Mesendoderm (in vitro differentiated cells): ENCODE results near the gene RPTN.

Source experiments
- DNase-seq: peaks from one replicate; pipeline ENCODE4 v3.0.0; 2013
- H2AK5ac ChIP-seq: 2 replicates; pipeline ENCODE4 v1.6.1; 2013; ENCODE audit warnings: low read length, inconsistent platforms
- H2BK120ac ChIP-seq: 2 replicates; pipeline ENCODE4 v1.6.1; 2013; ENCODE audit warnings: low read depth, mild to moderate bottlenecking, low read length, moderate library complexity, mixed read lengths
- H2BK15ac ChIP-seq: replicated peaks from 2 replicates; pipeline ENCODE4 v1.6.1; 2013; ENCODE audit warnings: low read depth, mild to moderate bottlenecking, moderate library complexity
- H2BK5ac ChIP-seq: 2 replicates; pipeline ENCODE4 v1.6.1; 2013; ENCODE audit warnings: low read length, inconsistent platforms
- H3K18ac ChIP-seq: 2 replicates; pipeline ENCODE4 v1.6.1; 2013; ENCODE audit warnings: mild to moderate bottlenecking, low read length, mixed read lengths
- H3K23ac ChIP-seq: one replicate; pipeline ENCODE4 v1.6.1; 2013; ENCODE audit warnings: low read length
- H3K27ac ChIP-seq: 2 replicates; pipeline ENCODE4 v1.5.1; 2013; ENCODE audit warnings: low read depth, mild to moderate bottlenecking, inconsistent platforms, low read length, moderate library complexity
- H3K27me3 ChIP-seq: 2 replicates; pipeline ENCODE4 v1.6.1; 2013; ENCODE audit warnings: low read length, control low read depth, mild to moderate bottlenecking, inconsistent platforms; ENCODE audit not compliant: insufficient read depth, poor library complexity
- H3K36me3 ChIP-seq: 2 replicates; pipeline ENCODE4 v1.6.1; 2013; ENCODE audit warnings: low read length, inconsistent platforms; ENCODE audit not compliant: control insufficient read depth, insufficient read depth
- H3K4ac ChIP-seq: one replicate; pipeline ENCODE4 v1.6.1; 2013; ENCODE audit warnings: low read depth, mild to moderate bottlenecking, low read length, moderate library complexity
- H3K4me1 ChIP-seq: 2 replicates; pipeline ENCODE4 v1.6.1; 2013; ENCODE audit warnings: low read depth, low read length, inconsistent platforms; ENCODE audit not compliant: control insufficient read depth
- H3K4me2 ChIP-seq: 2 replicates; pipeline ENCODE4 v1.6.1; 2013; ENCODE audit warnings: low read length
- H3K4me3 ChIP-seq: 2 replicates; pipeline ENCODE4 v1.5.1; 2013; ENCODE audit warnings: mild to moderate bottlenecking, low read length
- H3K56ac ChIP-seq: one replicate; pipeline ENCODE4 v1.6.1; 2013; ENCODE audit warnings: low read length
- H3K79me1 ChIP-seq: 2 replicates; pipeline ENCODE4 v1.6.1; 2013; ENCODE audit warnings: low read length, inconsistent platforms
- H3K79me2 ChIP-seq: 2 replicates; pipeline ENCODE4 v1.6.1; 2013; ENCODE audit warnings: mild to moderate bottlenecking, low read length; ENCODE audit not compliant: control insufficient read depth, insufficient read depth
- H3K9ac ChIP-seq: 2 replicates; pipeline ENCODE4 v1.6.1; 2013; ENCODE audit warnings: low read length, inconsistent platforms
- H4K5ac ChIP-seq: one replicate; pipeline ENCODE4 v1.6.1; 2013; ENCODE audit warnings: low read length
- H4K8ac ChIP-seq: one replicate; pipeline ENCODE4 v1.6.1; 2013; ENCODE audit warnings: low read depth, mild to moderate bottlenecking, control low read depth, low read length, moderate library complexity
- WGBS: extraction: QIAGEN DNeasy Blood & Tissue Kit; methylation state at CpG from one replicate; pipeline ENCODE4 v1.1.7; 2013; ENCODE audit warnings: low lambda C conversion rate, missing lambda C conversion rate; ENCODE audit not compliant: insufficient coverage; ENCODE audit errors: extremely low coverage; 5-methylcytosine and 5-hydroxymethylcytosine counted together

Gene RPTN

DNA sequence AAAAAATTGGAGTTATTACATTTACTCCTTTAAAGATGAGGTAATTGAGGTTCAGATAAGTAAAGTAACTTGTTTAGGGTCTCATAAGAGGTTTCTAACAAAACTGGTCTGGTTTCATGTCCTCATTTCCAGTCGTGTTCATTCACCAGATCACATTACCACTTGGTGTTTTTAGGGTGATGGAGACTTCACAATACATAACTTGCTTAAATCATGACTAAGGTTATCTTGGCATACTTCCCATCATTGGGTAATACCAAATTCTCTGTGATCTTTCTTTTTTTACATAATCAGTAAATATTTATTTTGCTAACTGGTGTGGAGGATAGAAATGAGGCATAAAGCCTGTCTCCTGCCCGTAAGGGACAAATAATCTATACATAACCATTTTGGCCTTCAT lies 31.6 kb upstream of the RPTN start:
- H3K36me3 ChIP-seq, result no peaks in the 10 kb centered on the region
- no peak overlapping the region for H2BK120ac ChIP-seq
- no peak overlapping the region for H2BK5ac ChIP-seq
- H4K8ac ChIP-seq, result no peak overlapping the region
- H3K56ac ChIP-seq, result no peak overlapping the region
- H3K79me1 ChIP-seq, result no peaks in the 10 kb centered on the region
- no peaks in the 10 kb centered on the region for H3K79me2 ChIP-seq
- H2BK15ac ChIP-seq, result no peak overlapping the region
- H3K23ac ChIP-seq, result no peak overlapping the region
- no peak overlapping the region for H2AK5ac ChIP-seq
- no peak overlapping the region for H3K4me3 ChIP-seq
- no peak overlapping the region for H3K9ac ChIP-seq
- H3K4ac ChIP-seq, result no peak overlapping the region
- H3K27ac ChIP-seq, result no peak overlapping the region
- no peaks in the 10 kb centered on the region for H3K27me3 ChIP-seq
- H3K18ac ChIP-seq, result no peak overlapping the region
- no peak for DNase-seq
- WGBS, result no CpG with 5 or more reads among the region's 2 CpGs
- no peak overlapping the region for H4K5ac ChIP-seq
- H3K4me1 ChIP-seq, result no peaks in the 10 kb centered on the region
- H3K4me2 ChIP-seq, result no peak overlapping the region

DNA sequence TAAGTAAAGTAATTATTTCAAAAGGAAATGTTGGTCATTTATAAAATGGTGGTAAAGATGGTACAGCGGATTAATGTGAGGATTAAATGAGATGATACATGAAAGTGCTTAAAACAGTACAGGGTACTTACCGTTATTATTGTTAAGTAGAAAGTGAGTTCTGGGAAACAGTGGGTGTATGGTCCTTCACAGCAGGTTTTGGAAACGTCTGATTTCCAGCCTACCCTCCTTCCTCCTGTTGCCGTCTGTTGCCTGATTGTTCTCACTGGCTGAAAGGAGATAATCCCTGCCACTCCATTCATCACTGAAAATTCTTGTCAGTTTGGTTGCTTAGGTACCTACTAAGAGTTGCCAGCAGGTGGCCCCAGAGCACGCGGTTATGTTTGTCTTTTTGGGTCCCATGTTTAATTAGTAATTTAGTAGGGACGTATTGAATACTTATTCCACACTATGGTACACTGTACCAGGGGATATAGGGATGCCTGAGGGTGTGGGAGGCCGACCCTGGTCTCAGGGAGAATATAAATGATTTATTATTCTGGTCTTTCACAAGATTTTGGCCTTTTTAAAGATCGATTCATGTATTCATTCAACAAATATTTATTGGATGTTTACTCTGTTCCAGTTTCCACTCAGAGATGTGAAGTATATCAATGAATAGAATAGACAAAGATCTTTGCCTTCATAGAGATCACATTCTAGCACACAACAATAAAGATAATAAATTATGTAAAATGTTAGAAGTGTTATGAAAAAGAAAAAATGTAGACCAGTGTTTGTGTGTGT lies 30.8 kb upstream of the RPTN start:
- H3K79me2 ChIP-seq, result no peaks in the 10 kb centered on the region
- no peaks in the 10 kb centered on the region for H3K36me3 ChIP-seq
- H3K79me1 ChIP-seq, result no peaks in the 10 kb centered on the region
- no peak overlapping the region for H3K18ac ChIP-seq
- no peak overlapping the region for H3K4me2 ChIP-seq
- no peak overlapping the region for H2BK5ac ChIP-seq
- H2BK15ac ChIP-seq, result no peak overlapping the region
- H3K27ac ChIP-seq, result no peak overlapping the region
- H3K27me3 ChIP-seq, result no peaks in the 10 kb centered on the region
- no peak overlapping the region for H2AK5ac ChIP-seq
- no peaks in the 10 kb centered on the region for H3K4me1 ChIP-seq
- no peak overlapping the region for H3K4ac ChIP-seq
- no peak overlapping the region for H3K4me3 ChIP-seq
- no peak overlapping the region for H4K8ac ChIP-seq
- H4K5ac ChIP-seq, result no peak overlapping the region
- no peak overlapping the region for H2BK120ac ChIP-seq
- no peak overlapping the region for H3K56ac ChIP-seq
- no CpG with 5 or more reads among the region's 9 CpGs for WGBS
- peak; percentile 65 for DNase-seq
- no peak overlapping the region for H3K23ac ChIP-seq
- H3K9ac ChIP-seq, result no peak overlapping the region

DNA sequence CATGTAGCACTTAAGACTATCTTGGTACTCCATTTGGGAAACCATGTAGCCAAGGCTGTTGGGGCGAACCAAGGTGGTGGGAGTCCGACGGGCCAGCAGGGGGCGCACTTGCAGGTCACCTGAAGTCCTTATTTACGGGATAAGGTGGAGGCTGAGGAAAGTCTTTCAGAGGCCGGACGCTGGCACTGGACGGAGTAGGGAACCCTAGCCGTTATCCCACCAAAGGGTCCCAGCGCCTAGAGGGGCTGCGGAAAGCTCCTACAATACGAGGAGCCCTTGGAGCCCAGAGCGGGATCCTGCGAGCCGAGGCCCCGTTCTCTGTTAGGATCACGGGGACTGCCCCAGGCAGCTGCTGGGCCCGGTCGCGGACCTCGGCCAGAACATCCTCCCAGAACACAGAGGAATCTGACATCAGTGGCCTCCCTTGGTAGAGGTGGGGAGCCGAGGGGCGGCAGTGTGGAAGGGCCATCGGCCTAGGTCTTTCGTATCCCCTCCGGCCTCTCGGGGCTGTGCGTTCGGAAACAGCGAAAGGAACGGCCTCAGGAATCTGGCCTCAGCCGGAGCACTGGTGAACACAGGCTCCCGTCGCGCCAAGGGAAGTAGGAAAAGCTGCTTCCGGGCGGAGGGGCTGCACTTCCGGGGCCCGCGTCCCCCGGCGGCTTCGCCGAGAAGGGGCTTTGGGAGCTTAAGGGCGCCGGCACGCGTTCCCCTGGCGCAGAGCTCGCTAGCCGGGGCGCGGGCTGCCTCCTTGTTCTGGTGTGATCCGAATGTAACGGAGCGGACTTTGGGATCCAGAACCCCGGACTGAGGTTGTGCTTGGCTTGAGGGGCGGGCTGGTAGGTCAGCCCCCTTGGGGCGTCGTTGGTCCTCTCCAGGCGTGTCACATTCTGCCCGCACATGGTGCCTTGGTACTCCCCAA lies 29.9 kb upstream of the RPTN start:
- Histone ChIP-seq H3K27ac (no peak overlapping the region), H3K4me2 (no peak overlapping the region), H3K4me3 (no peak overlapping the region), H2AK5ac (no peak overlapping the region), H3K56ac (no peak overlapping the region), H3K36me3 (no peaks in the 10 kb centered on the region), H3K27me3 (no peaks in the 10 kb centered on the region), H3K4me1 (no peaks in the 10 kb centered on the region), H3K9ac (no peak overlapping the region), H3K18ac (no peak overlapping the region), H2BK120ac (no peak overlapping the region), H2BK15ac (no peak overlapping the region), H3K79me2 (no peaks in the 10 kb centered on the region), H4K8ac (no peak overlapping the region), H3K23ac (no peak overlapping the region), H2BK5ac (no peak overlapping the region), H3K79me1 (no peaks in the 10 kb centered on the region), H3K4ac (no peak overlapping the region), H4K5ac (no peak overlapping the region)
- DNase-seq, result peak; percentile 43
- no CpG with 5 or more reads among the region's 62 CpGs for WGBS

DNA sequence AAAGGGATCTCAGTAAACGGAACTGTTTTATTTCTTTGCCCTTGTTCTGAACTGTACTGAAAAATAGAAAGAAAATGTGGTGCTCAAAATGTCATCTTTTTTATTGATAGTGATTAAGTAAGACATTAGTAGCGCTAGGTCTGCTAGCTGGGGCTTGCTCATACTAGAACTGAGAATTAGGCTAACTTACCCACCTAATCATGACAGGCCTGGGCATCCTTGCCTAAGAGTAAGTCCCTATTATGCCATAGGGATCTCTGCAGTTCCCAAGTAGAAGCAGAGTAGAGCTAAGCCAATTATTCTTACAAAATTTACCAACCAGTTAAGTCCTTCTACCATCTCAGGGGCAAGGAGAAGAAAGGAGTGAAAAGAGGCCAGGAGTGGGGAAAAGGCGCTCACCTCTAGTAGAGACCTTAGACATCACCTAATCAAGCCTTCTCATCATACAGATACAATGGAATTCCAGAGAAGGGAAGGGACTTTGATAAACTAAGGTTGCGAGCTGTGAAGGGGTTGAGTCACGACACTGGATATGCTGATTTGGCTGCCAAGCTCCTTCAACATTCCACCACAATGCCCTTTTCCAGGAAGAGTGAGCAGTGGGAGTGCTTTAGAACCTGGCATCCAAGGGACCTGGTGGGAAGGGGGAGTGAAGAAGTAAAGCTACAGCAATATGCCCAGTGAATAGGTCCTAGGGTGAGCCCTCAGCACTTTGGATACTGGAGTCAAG lies 27.7 kb upstream of the RPTN start:
- Histone ChIP-seq H4K8ac (no peak overlapping the region), H2BK120ac (no peak overlapping the region), H3K4me3 (no peak overlapping the region), H3K9ac (no peak overlapping the region), H3K79me2 (no peaks in the 10 kb centered on the region), H3K18ac (no peak overlapping the region), H3K4ac (no peak overlapping the region), H3K4me2 (no peak overlapping the region), H3K27ac (no peak overlapping the region), H3K27me3 (no peaks in the 10 kb centered on the region), H3K23ac (no peak overlapping the region), H3K56ac (no peak overlapping the region), H3K4me1 (no peaks in the 10 kb centered on the region), H2BK5ac (no peak overlapping the region), H3K36me3 (no peaks in the 10 kb centered on the region), H2BK15ac (no peak overlapping the region), H4K5ac (no peak overlapping the region), H2AK5ac (no peak overlapping the region), H3K79me1 (no peaks in the 10 kb centered on the region)
- WGBS, result no CpG with 5 or more reads among the region's 5 CpGs
- peak; percentile 29 for DNase-seq

DNA sequence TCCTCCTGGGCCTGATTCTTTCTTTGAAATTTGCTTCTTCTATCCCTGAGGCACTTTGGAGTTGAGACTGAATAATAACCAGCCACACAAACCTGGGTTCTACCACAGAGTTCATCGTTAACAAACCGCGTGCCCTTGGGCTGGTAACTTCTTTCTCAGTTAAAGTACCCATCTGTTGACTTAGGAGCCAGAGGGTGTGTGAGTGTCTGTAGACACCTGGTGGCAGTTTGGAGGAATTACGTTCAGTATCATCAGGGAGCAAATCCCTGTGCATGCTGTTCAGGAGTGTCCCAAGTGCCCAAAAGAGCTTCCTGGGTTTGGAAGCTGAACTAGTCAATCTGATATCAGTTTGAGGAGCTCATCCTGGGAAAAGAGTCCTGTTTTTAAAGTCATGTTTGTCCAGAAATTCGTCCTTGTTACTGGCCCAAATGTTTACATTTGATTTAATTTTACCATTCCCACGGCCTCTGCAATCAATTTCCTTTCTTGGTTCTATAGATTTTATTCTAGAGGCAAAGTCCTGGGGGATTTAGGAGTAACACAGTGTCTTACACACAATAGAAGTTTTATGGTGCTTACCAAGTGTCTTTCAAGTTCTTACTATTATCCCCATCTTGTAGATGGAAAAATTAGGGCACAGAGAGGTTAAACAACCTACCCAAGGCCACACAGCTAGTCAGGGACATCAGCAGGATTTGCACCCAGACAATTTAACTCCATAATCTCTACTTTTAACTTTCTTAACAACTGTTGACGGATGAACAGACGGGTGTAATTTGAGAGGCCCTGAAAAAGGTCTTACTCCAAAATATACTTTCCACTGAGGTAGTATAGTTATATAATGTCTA lies 26.7 kb upstream of the RPTN start:
- Histone ChIP-seq H3K27ac (no peak overlapping the region), H4K8ac (no peak overlapping the region), H3K9ac (no peak overlapping the region), H3K27me3 (no peaks in the 10 kb centered on the region), H3K23ac (no peak overlapping the region), H3K4me3 (no peak overlapping the region), H3K79me2 (no peaks in the 10 kb centered on the region), H2BK5ac (no peak overlapping the region), H3K79me1 (no peaks in the 10 kb centered on the region), H3K56ac (no peak overlapping the region), H3K4ac (no peak overlapping the region), H2BK120ac (no peak overlapping the region), H3K36me3 (no peaks in the 10 kb centered on the region), H3K4me1 (no peaks in the 10 kb centered on the region), H2BK15ac (no peak overlapping the region), H4K5ac (no peak overlapping the region), H3K18ac (no peak overlapping the region), H2AK5ac (no peak overlapping the region), H3K4me2 (no peak overlapping the region)
- no CpG with 5 or more reads among the region's 8 CpGs for WGBS
- DNase-seq, result peak; percentile 72
